GM21717 (cell line): Measurements from ENCODE around the gene GDF15.
"Not testable (repeated sequence)": the region's sequence is repeated elsewhere in the genome, so short reads cannot be mapped to it uniquely, and the experiment has no call there.

Source experiments
- ATAC-seq: cut with Tn5 transposase; IDR thresholded peaks from one replicate; pipeline ENCODE4 v1.9.1; 2021; ENCODE audit warnings: mild to moderate bottlenecking, moderate library complexity; ENCODE audit not compliant: unreplicated experiment

The GDF15 gene

GRCh38 chr19:18385675-18386542, at the start of gene GDF15:
Gene GDF15 (plus strand): TSS chr19:18386158. CDS start chr19:18386190, 32 bp downstream.
- no peak for ATAC-seq

GRCh38 chr19:18338541-18338940, 47.4 kb upstream of the GDF15 start:
- no peak for ATAC-seq

- ATAC-seq, result no peak
These were observed 46.2 kb upstream of the GDF15 start for GRCh38 chr19:18339723-18340122.

- no peak for ATAC-seq
These were observed 45.6 kb upstream of the GDF15 start, which contains the start of gene PGPEP1 for GRCh38 chr19:18340190-18340989. Gene PGPEP1 (plus strand): TSS chr19:18340598. CDS start chr19:18340682, 84 bp downstream.

- ATAC-seq, result no peak
These were observed 44.7 kb upstream of the GDF15 start for GRCh38 chr19:18340990-18341868.

- ATAC-seq, result no peak
These were observed 43.8 kb upstream of the GDF15 start for GRCh38 chr19:18342090-18342632.

- ATAC-seq, result no peak
These were observed 41.4 kb upstream of the GDF15 start for GRCh38 chr19:18344582-18344950.

- no peak for ATAC-seq
These were observed 40.7 kb upstream of the GDF15 start for GRCh38 chr19:18345296-18345695.

- ATAC-seq, result no peak
These were observed 39.9 kb upstream of the GDF15 start for GRCh38 chr19:18346091-18346490.

- no peak for ATAC-seq
These were observed 37.8 kb upstream of the GDF15 start for GRCh38 chr19:18348171-18348570.

GRCh38 chr19:18348818-18349339, 37.1 kb upstream of the GDF15 start:
- ATAC-seq, result not testable (repeated sequence)

- no peak for ATAC-seq
These were observed 36.3 kb upstream of the GDF15 start for GRCh38 chr19:18349524-18350128.

GRCh38 chr19:18350490-18350889, 35.5 kb upstream of the GDF15 start:
- no peak for ATAC-seq

- no peak for ATAC-seq
These were observed 34.4 kb upstream of the GDF15 start for GRCh38 chr19:18351544-18351943.

GRCh38 chr19:18353378-18354005, 32.5 kb upstream of the GDF15 start:
- no peak for ATAC-seq

GRCh38 chr19:18354743-18355142, 31.2 kb upstream of the GDF15 start:
- ATAC-seq, result not testable (repeated sequence)

- no peak for ATAC-seq
These were observed 28.9 kb upstream of the GDF15 start for GRCh38 chr19:18357041-18357440.

GRCh38 chr19:18361646-18362045, 24.3 kb upstream of the GDF15 start:
- ATAC-seq, result no peak

- ATAC-seq, result no peak
These were observed 22.9 kb upstream of the GDF15 start for GRCh38 chr19:18362934-18363542.
